RCC 7860 (cell line): ENCODE data around the gene RHBDD3.

Source experiments
- DNase-seq: peaks from one replicate; pipeline ENCODE4 v3.0.0-alpha.2; 2015; ENCODE audit warnings: low spot score
- FAIRE-seq: peaks from 2 replicates; lab custom pipeline; 2012; peaks lifted over from hg19 to GRCh38; lab: Jason Lieb, UNC

The RHBDD3 gene

GRCh38 chr22:29267858-29268510, at the start of gene RHBDD3, which contains the start of gene EWSR1:
Gene RHBDD3 (minus strand): TSS chr22:29267981. CDS start chr22:29265626, 2,355 bp downstream.
Gene EWSR1 (plus strand): TSS chr22:29268268. CDS start chr22:29268337, 69 bp downstream.
- FAIRE-seq (no peak), DNase-seq (peak; percentile 91)

GRCh38 chr22:29316141-29316828, 48.5 kb upstream of the RHBDD3 start:
- FAIRE-seq = no peak
- no peak for DNase-seq

- DNase-seq = no peak
- no peak for FAIRE-seq
Measured at GRCh38 chr22:29315286-29316140, 47.7 kb upstream of the RHBDD3 start, which contains the start of gene RASL10A. Gene RASL10A (minus strand): TSS chr22:29315697. CDS start chr22:29315246, 451 bp downstream.

DNA sequence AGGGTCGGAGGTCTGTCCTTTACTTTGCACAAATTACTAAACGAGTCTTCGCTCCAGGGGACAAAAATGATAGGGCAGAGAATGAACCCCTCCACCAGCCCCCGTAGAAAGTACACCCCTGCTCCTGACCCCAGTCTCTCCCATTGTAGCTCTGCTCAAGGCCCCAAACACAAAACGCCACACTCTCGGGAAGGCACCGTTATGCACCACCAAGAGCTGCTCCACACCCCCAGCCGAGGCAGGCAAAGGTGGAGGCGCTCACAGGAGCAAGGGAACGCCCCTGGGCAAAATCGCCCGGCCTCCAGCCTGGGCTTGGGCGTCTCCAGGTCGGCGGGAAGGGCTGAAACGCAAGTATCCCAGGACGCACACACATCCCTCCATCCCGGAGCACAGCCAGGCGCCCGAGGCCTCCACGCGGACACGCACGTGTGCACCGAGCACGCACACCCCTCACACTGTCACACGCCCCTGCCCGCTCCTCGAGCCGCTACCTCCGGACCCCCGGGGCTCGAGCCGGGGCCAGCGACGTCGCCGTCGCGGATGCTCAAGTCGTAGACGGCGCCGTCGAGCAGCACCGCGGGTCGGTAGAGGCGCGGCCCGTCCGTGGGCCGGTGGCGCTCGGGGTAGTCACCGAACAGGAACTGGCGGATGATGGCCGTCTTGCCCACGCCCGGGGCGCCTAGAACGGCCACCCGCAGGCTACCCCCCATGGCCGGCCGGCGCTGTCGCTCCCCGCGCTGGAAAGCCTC, 46.9 kb upstream of the RHBDD3 start:
- no peak for DNase-seq
- no peak for FAIRE-seq

DNA sequence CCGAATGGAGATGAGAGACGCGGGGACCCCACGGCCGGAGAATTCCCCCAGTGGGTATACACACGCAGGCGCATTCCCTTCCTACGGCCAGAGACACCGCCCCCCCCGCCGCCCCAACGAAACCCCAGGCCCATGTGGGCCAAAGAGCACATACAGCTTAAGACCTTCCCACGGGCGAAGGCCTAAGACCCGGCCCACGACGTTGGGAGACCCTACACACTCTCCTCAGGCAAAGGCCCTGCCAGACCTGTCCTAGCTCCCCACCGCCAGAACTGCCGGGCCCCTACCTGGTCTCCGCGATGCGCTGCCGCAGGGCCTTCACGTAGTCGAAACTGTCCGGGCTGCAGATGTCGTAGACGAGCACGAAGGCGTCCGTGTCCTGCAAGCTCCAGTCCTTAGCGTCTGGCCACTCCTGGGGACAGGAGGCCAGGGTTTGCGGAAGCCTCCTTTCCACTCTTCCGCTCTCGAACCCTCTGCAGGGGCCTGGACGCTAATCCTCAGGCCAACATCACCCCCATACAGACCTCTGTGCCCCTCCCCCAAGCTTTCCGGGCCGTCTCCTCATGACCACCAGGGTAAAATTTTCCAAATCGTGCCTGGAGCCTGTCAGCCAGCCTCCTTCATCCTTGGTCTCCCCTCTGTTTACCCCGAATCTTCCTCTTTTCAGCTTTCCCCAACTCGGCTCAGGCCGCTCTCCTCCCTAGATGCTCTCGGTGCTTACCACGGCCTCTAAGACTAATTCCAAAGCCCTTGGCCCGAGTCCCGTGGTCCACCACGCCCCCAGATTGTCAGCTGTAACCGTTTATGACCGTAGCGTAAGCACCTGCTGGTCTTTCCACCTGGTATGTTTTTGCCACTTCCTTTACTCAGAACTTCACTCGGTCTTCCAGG, 46.0 kb upstream of the RHBDD3 start:
- no peak for FAIRE-seq
- DNase-seq = no peak

- DNase-seq (no peak), FAIRE-seq (no peak)
Measured at GRCh38 chr22:29313126-29313575, 45.4 kb upstream of the RHBDD3 start.

GRCh38 chr22:29312218-29313125, 44.7 kb upstream of the RHBDD3 start:
- DNase-seq = no peak
- no peak for FAIRE-seq

DNA sequence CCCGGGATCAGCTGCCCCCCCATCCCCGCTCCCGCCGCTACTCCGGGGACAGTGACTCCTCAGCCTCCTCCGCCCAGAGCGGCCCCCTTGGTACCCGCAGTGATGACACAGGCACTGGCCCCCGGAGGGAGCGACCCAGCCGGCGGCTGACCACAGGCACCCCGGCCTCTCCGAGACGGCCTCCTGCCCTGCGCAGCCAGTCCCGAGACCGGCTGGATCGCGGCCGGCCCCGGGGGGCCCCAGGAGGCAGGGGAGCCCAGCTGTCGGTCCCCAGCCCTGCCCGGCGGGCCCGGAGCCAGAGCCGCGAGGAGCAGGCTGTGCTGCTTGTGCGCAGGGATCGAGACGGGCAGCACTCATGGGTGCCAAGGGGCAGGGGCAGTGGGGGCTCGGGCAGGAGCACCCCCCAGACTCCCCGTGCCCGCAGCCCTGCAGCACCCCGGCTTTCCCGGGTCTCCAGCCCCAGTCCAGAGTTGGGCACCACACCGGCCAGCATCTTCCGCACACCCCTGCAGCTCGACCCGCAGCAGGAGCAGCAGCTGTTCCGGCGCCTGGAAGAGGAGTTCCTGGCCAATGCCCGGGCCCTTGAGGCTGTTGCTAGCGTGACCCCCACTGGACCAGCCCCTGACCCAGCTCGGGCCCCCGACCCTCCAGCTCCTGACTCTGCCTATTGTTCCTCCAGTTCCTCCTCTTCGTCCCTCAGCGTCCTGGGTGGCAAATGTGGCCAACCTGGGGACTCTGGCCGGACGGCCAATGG, 43.9 kb upstream of the RHBDD3 start:
- DNase-seq = no peak
- no peak for FAIRE-seq

- peak; percentile 90 for DNase-seq
Measured at GRCh38 chr22:29310863-29311339, 43.1 kb upstream of the RHBDD3 start.

DNA sequence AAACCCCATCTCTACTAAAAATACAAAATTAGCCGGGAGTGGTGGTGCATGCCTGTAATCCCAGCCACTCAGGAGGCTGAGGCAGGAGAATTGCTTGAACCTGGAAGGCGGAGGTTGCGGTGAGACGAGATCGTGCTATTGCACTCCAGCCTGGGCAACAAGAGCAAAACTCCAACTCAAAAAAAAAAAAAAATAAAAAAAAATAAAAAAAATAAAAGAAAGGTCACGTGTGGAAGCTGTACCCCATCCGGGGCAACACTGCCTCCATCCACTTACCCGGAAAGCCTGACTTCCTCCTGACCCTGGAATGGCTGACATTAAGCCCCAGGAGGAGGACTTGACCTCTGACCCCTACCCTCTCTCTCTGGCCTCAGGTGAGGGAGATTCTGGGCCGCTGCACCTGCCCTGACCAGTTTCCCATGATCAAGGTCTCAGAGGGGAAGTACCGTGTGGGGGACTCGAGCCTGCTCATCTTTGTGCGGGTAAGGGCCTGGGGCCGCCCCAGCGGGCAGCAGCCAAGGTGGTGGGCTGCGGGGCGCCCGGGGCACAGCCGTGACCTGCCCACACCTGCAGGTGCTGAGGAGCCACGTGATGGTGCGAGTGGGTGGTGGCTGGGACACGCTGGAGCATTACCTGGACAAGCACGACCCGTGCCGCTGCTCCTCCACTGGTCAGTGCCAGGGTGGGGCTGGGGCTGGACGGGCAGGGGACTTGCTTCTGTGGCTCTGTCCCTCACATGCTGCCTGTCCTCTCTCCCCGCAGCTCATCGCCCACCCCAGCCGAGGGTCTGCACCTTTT, 42.5 kb upstream of the RHBDD3 start:
- FAIRE-seq (no peak), DNase-seq (no peak)

More at GRCh38 chr22:29310863-29311339, 43.1 kb upstream of the RHBDD3 start:
- peak; percentile 78 for FAIRE-seq

DNA sequence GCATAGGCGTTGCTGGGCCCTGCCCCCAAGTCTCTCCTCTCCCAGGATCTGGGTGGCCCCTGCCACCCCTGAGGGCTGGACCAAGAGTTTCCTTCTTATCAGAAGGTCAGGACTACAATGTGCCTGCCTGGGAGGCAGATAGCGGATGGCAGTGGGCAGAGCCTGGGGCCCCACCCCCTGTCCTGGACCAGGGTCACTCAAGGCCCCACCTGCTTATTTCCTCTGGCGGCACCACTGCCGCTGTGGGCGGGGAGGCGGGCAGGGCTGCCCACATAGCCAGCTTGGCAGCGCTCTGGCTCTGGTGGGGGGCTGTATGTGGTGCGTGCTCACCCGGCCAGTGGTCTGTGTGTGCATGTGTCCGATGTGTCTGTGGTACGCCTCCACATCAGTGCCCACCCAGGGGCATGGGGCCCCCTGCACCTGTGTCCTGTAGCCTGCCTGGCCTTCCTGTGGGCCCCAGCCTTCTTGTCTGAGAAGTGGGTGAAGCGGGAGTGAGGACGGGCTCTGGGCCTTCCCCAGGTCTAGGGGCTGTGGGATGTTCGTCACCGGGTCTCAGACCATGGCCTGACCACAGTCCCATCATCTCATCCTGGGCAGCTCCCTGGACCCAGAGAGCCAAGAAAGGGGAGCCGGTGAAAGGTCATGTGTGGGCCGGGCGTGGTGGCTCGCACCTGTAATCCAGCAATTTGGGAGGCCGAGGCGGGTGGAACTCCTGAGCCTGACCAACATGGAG, 41.7 kb upstream of the RHBDD3 start:
- no peak for DNase-seq
- FAIRE-seq = no peak

DNA sequence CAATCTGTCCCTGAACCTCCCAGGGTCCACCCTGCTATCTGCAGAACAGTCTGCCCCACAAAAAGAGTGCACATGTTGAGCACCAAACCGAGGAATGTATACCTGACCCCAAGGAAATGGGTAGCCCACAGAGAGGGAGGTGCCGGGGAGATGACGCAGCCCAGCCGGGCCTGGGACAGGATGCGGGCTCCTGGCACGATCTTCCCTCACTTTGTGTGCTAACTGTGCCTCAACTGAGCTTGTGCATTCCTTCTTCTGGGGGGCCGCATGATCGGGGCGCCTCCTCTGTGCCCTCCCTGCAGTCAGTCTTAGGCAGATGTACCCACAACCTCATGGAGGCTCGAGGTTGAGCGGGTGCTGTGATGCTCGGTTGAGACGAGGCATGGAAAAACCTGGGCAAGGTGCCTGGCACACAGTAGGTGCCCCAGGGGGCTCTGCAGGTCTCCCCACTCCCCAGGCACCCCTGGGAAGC, 41.0 kb upstream of the RHBDD3 start:
- DNase-seq (peak; percentile 60), FAIRE-seq (no peak)

- DNase-seq (no peak), FAIRE-seq (no peak)
Measured at GRCh38 chr22:29308148-29308790, 40.5 kb upstream of the RHBDD3 start.

DNA sequence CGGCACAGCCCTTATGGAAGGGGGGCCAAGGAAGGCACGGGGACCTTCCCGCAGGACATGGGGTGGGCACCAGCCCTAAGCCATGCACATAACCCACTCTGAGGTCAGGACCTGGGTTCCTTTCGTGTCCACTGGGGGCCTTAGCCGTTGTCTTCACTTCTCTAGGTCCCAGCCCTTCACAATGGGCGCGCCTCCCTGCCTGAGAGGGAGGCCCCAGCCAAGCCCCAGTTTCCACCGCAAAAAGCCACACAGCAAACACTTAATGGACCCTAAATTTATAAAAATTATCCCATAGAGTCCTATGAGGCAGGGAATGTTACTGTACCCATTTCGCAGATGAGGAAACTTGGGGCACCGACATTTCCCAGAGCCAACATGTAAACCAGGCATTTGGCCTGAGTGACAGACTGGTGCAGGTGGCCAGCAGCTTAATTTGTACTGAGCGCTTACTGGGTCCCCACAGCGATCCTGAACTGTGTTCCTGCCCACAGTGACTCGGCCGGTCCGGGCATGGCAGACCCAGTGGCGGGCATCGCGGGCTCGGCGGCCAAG, 39.9 kb upstream of the RHBDD3 start:
- no peak for DNase-seq
- FAIRE-seq = no peak
